Measurements from ENCODE around the gene HPCAL1. TPM values are rescaled to one million over a fixed set of nuclear protein-coding genes. Genes with fewer than 3 reads are reported as not detected.
A peak's percentile ranks its signal among the peaks of the same experiment; 100 is the strongest.

The HPCAL1 gene
- total and polyA plus RNA-seq, 10 of the 15 experiments (the other 5 are each of a cell fraction or from before 2014, with no cell fraction given) = 0.40 to 12.8 (median 7.9) TPM

- TF ChIP-seq NRF1 (conservative IDR thresholded peaks at IDR 0.05; ENCODE audit: low read depth, low read length) (no peak), NFIC (IDR thresholded peaks at IDR 0.05; ENCODE audit: low read depth, low read length) (no peak), YBX1 (IDR thresholded peaks at IDR 0.05) (no peak), CHD2 (IDR thresholded peaks at IDR 0.05; ENCODE audit: borderline replicate concordance, low read depth, low read length) (no peak), SMC3 (IDR thresholded peaks at IDR 0.05; ENCODE audit: borderline replicate concordance, low read length) (no peak), ZBTB33 (IDR thresholded peaks at IDR 0.05) (no peak), ZBED1 (IDR thresholded peaks at IDR 0.05; ENCODE audit: borderline replicate concordance) (no peak), MAX (IDR thresholded peaks at IDR 0.05; ENCODE audit: low read depth, low read length) (no peak), NFXL1 (IDR thresholded peaks at IDR 0.05; ENCODE audit: borderline replicate concordance) (no peak), ZNF207 (IDR thresholded peaks at IDR 0.05; ENCODE audit: borderline replicate concordance) (no peak), NR2F1 (conservative IDR thresholded peaks at IDR 0.05) (0 out of 2 replicates have a peak, but pooled peaks have one; percentile 30), RUNX3 (IDR thresholded peaks at IDR 0.05; ENCODE audit: low read length) (no peak), RAD21 (IDR thresholded peaks at IDR 0.05; ENCODE audit: insufficient read depth, low read depth, low read length) (no peak), RFX5 (IDR thresholded peaks at IDR 0.05; ENCODE audit: low read depth, low read length) (peak; percentile 90), SPI1 (IDR thresholded peaks at IDR 0.05; ENCODE audit: borderline replicate concordance, insufficient read depth, low read depth, low read length) (peak; percentile 18; the same call in 1 of the 2 replicates)
- TF ChIP-seq, protein P1, sequence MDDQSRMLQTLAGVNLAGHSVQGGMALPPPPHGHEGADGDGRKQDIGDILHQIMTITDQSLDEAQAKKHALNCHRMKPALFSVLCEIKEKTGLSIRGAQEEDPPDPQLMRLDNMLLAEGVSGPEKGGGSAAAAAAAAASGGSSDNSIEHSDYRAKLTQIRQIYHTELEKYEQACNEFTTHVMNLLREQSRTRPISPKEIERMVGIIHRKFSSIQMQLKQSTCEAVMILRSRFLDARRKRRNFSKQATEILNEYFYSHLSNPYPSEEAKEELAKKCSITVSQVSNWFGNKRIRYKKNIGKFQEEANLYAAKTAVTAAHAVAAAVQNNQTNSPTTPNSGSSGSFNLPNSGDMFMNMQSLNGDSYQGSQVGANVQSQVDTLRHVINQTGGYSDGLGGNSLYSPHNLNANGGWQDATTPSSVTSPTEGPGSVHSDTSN (IDR thresholded peaks at IDR 0.05; ENCODE audit: insufficient replicate concordance, low read depth, low read length) = no peak
- TF ChIP-seq, protein P2, sequence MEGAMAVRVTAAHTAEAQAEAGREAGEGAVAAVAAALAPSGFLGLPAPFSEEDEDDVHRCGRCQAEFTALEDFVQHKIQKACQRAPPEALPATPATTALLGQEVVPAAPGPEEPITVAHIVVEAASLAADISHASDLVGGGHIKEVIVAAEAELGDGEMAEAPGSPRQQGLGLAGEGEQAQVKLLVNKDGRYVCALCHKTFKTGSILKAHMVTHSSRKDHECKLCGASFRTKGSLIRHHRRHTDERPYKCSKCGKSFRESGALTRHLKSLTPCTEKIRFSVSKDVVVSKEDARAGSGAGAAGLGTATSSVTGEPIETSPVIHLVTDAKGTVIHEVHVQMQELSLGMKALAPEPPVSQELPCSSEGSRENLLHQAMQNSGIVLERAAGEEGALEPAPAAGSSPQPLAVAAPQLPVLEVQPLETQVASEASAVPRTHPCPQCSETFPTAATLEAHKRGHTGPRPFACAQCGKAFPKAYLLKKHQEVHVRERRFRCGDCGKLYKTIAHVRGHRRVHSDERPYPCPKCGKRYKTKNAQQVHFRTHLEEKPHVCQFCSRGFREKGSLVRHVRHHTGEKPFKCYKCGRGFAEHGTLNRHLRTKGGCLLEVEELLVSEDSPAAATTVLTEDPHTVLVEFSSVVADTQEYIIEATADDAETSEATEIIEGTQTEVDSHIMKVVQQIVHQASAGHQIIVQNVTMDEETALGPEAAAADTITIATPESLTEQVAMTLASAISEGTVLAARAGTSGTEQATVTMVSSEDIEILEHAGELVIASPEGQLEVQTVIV (IDR thresholded peaks at IDR 0.05; ENCODE audit: borderline replicate concordance, partially characterized antibody) = no peak
- TF ChIP-seq, protein P3, sequence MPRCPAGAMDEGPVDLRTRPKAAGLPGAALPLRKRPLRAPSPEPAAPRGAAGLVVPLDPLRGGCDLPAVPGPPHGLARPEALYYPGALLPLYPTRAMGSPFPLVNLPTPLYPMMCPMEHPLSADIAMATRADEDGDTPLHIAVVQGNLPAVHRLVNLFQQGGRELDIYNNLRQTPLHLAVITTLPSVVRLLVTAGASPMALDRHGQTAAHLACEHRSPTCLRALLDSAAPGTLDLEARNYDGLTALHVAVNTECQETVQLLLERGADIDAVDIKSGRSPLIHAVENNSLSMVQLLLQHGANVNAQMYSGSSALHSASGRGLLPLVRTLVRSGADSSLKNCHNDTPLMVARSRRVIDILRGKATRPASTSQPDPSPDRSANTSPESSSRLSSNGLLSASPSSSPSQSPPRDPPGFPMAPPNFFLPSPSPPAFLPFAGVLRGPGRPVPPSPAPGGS (IDR thresholded peaks at IDR 0.05; ENCODE audit: borderline replicate concordance, insufficient read depth, low read depth, low read length, poor library complexity, severe bottlenecking) = no peak
These were observed 29.1 kb downstream of the HPCAL1 start (continued) for GRCh38 chr2:10331702-10332401.
